Colonic mucosa (tissue), 4 donors: ENCODE measurements around the gene SF3B2. TPM values are rescaled to one million over a fixed set of nuclear protein-coding genes. Genes with fewer than 3 reads are reported as not detected.
A peak's percentile ranks its signal among the peaks of the same experiment; 100 is the strongest.
"Not testable (repeated sequence)": the region's sequence is repeated elsewhere in the genome, so short reads cannot be mapped to it uniquely, and the experiment has no call there.

Source experiments
- DNase-seq: peaks from one replicate; pipeline ENCODE4 v3.0.0-alpha.2; 2020
- H3K27ac ChIP-seq: fragments of 200-600 bp; one replicate; pipeline ENCODE4 v1.8.0; 2021
- H3K27me3 ChIP-seq: fragments of 200-600 bp; one replicate; pipeline ENCODE4 v1.8.0; 2021
- H3K36me3 ChIP-seq: fragments of 200-600 bp; one replicate; pipeline ENCODE4 v1.8.0; 2021
- H3K4me1 ChIP-seq: fragments of 200-600 bp; one replicate; pipeline ENCODE4 v1.8.0; 2021; ENCODE audit warnings: mild to moderate bottlenecking
- H3K4me3 ChIP-seq: fragments of 200-600 bp; one replicate; pipeline ENCODE4 v1.8.0; 2021
- H3K9ac ChIP-seq, 2 donors: one replicate each; pipeline ENCODE4 v1.7.0; 2013; ENCODE audit warnings: control low read depth in 2 of 2, low read depth in 2 of 2, low read length in 2 of 2
- H3K9me3 ChIP-seq: fragments of 200-600 bp; one replicate; pipeline ENCODE4 v1.8.0; 2021
- intact Hi-C: fragments of 100-400 bp; cut with DNase I; formaldehyde crosslinking; loops from one replicate; pipeline ENCODE4 v1.14.1; 2022
- total RNA-seq, 2 donors: library from RNA; stranded (reverse); fragmentation: NEBNext Ultra II Directional in 1 of 2; extraction: Animal tissue kit (Norgen Biotek cat#: 25700) in 1 of 2; gene quantifications; one replicate each; pipeline ENCODE4 v1.2.1, GENCODE V29; 2021
- TF ChIP-seq, protein P1 (sequence below): fragments of 200-600 bp; IDR thresholded peaks from one replicate; pipeline ENCODE4 v1.8.0; 2022; ENCODE audit warnings: antibody characterized with exemption, mild to moderate bottlenecking
- donor health status: healthy.
- donor health status: DM: no; HTN: no; CAD: no.
- donor health status: DM: no; HTN: no; CAD: no.

The SF3B2 gene
- total RNA-seq, 2 donors from 2014 or later, result 139 to 196 TPM

DNA sequence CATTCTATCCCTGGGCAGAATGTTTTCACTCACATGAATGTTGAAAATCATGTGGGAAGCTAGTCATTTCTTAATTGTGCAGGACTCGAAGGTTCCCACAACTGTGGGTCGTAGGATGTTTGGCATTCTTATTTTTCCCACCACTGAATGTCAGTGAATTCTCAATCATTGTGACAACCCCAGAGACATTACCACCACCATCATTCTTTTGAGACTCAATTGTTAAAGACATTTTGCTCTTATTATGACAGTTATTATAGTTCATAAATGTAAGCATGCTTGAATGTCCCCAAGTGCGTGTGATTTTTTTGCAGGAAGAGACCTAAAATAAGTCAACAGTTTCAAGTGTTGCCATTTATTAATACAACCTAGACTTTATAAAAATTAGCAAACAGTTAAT is 36.9 kb downstream of the SF3B2 start:
- TF ChIP-seq, protein P1, sequence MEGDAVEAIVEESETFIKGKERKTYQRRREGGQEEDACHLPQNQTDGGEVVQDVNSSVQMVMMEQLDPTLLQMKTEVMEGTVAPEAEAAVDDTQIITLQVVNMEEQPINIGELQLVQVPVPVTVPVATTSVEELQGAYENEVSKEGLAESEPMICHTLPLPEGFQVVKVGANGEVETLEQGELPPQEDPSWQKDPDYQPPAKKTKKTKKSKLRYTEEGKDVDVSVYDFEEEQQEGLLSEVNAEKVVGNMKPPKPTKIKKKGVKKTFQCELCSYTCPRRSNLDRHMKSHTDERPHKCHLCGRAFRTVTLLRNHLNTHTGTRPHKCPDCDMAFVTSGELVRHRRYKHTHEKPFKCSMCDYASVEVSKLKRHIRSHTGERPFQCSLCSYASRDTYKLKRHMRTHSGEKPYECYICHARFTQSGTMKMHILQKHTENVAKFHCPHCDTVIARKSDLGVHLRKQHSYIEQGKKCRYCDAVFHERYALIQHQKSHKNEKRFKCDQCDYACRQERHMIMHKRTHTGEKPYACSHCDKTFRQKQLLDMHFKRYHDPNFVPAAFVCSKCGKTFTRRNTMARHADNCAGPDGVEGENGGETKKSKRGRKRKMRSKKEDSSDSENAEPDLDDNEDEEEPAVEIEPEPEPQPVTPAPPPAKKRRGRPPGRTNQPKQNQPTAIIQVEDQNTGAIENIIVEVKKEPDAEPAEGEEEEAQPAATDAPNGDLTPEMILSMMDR, result no peak

DNA sequence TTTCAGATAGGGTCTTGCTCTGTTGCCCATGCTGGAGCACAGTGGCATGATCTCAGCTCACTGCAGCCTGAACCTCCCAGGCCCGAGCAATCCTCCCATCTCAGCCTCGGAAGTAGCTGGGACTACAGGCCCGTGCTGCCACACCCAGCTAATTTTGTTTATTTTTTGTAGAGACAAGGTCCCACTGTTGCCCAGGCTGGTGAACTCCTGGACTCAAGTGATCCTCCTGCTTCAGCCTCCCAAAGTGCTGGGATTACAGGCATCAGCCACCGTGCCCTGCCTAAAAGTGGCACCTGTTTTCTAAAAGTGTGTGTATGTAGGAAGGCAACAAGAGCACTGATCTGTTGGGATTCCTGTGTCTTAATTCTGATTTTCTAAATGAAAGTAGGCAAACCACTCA is 38.1 kb downstream of the SF3B2 start:
- DNase-seq, result no peak
- no peaks in the 10 kb centered on the region for H3K36me3 ChIP-seq
- no peak overlapping the region for H3K4me3 ChIP-seq
- no peak overlapping the region for H3K27ac ChIP-seq
- TF ChIP-seq, protein P1, result no peak
- H3K4me1 ChIP-seq, result no peaks in the 10 kb centered on the region
- H3K27me3 ChIP-seq, result no peaks in the 10 kb centered on the region
- no peaks in the 10 kb centered on the region for H3K9me3 ChIP-seq
- intact Hi-C loops, result no loop called here
- no peak overlapping the region for H3K9ac ChIP-seq

More for the DNA sequence above, 36.9 kb downstream of the SF3B2 start:
- Histone ChIP-seq H3K27ac (no peak overlapping the region), H3K9ac (no peak overlapping the region), H3K36me3 (no peaks in the 10 kb centered on the region), H3K27me3 (no peaks in the 10 kb centered on the region), H3K4me3 (no peak overlapping the region), H3K9me3 (no peaks in the 10 kb centered on the region), H3K4me1 (no peaks in the 10 kb centered on the region)
- intact Hi-C loops, result no loop called here
- DNase-seq, result no peak

DNA sequence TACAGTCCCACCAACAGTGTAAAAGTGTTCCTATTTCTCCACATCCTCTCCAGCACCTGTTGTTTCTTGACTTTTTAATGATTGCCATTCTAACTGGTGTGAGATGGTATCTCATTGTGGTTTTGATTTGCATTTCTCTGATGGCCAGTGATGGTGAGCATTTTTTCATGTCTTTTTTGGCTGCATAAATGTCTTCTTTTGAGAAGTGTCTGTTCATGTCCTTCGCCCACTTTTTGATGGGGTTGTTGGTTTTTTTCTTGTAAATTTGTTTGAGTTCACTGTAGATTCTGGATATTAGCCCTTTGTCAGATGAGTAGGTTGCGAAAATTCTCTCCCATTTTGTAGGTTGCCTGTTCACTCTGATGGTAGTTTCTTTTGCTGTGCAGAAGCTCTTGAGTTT is 40.0 kb downstream of the SF3B2 start:
- H3K4me1 ChIP-seq, H3K9me3 ChIP-seq, DNase-seq, H3K27me3 ChIP-seq, intact Hi-C loops, H3K36me3 ChIP-seq, H3K27ac ChIP-seq, H3K9ac ChIP-seq, H3K4me3 ChIP-seq: not testable (repeated sequence)

GRCh38 chr11:66099746-66100145 is 47.6 kb downstream of the SF3B2 start:
- H3K27ac ChIP-seq, H3K9ac ChIP-seq, H3K27me3 ChIP-seq, H3K36me3 ChIP-seq, H3K4me3 ChIP-seq, DNase-seq, intact Hi-C loops, H3K4me1 ChIP-seq, H3K9me3 ChIP-seq: not testable (repeated sequence)

DNA sequence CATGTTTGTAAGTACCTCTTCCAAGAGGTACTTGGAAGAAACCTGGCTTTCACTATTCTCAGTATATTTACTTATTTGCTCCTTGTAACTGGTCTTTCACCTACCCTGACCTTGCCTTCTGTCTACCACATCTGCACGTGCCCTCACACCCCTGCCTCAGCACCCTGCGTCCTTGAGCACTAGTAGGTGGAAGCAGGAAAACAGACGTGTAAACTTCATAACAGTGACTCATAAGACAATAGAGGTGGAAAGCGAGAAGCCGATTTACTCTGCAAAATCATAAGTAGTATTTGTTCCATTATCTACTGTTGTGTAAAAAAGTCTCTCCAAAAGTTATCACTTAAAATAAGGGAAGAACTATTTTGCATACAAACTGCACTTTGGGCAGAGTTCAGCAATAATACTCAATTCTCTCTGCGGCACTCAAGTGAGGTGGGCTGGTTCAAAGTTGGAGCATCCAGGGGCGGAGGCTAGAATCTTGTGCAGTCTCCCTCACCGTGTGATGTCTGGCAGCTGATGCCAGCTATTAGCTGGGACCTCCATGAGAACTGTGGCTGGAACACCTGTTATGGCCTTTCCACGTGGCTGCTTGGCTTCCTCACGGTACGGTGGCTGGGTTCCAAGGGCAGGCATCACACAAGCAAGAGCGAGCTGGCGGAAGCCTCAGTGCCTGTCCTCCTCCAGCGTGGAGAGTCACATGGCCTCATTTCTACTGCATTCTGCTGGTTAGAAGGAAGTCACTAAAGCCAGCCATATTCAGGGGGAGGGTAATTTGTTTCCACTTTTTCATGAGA is 48.3 kb downstream of the SF3B2 start:
- intact Hi-C loops, result no loop called here
- Histone ChIP-seq H3K9me3 (no peaks in the 10 kb centered on the region), H3K27me3 (no peaks in the 10 kb centered on the region), H3K36me3 (no peaks in the 10 kb centered on the region), H3K27ac (peak overlapping the region; percentile 39), H3K4me3 (no peak overlapping the region), H3K9ac (peak overlapping the region in 1 of 2 donors; percentile 49), H3K4me1 (no peaks in the 10 kb centered on the region)
- TF ChIP-seq, protein P1, result no peak
- DNase-seq, result peak; percentile 60

- no peaks in the 10 kb centered on the region for H3K4me1 ChIP-seq
- no peak overlapping the region for H3K9ac ChIP-seq
- TF ChIP-seq, protein P1, result no peak
- intact Hi-C loops, result no loop called here
- peak overlapping the region; percentile 39 for H3K27ac ChIP-seq
- no peaks in the 10 kb centered on the region for H3K27me3 ChIP-seq
- no peak for DNase-seq
- H3K9me3 ChIP-seq, result no peaks in the 10 kb centered on the region
- H3K4me3 ChIP-seq, result no peak overlapping the region
- H3K36me3 ChIP-seq, result no peaks in the 10 kb centered on the region
Measured at GRCh38 chr11:66101066-66101464, 48.9 kb downstream of the SF3B2 start.
